Thymus (tissue), 11 donors: ENCODE results near the gene SPDEF. TPM values are rescaled to one million over a fixed set of nuclear protein-coding genes. Genes with fewer than 3 reads are reported as not detected.

Experiments used
- DNase-seq, 9 donors: peaks; one replicate each; pipeline ENCODE4 v3.0.0-alpha.2; 2013; ENCODE audit warnings: low spot score in 9 of 9, low read depth in 6 of 9, missing footprints in 1 of 9
- H3K27ac ChIP-seq, 2 donors: one replicate each; pipeline ENCODE4 v1.5.1; 2013; ENCODE audit warnings: control low read depth in 1 of 2, low read depth in 1 of 2, low read length in 1 of 2, mild to moderate bottlenecking in 1 of 2, moderate library complexity in 1 of 2
- H3K27me3 ChIP-seq, 2 donors: one replicate each; pipeline ENCODE4 v1.5.1; 2013; ENCODE audit warnings: low read length in 1 of 2; ENCODE audit not compliant: control insufficient read depth in 2 of 2, insufficient read depth in 1 of 2
- H3K36me3 ChIP-seq, 2 donors: one replicate each; pipeline ENCODE4 v1.5.1; 2013; ENCODE audit warnings: low read length in 1 of 2, mild to moderate bottlenecking in 1 of 2, moderate library complexity in 1 of 2; ENCODE audit not compliant: control insufficient read depth in 2 of 2, insufficient read depth in 2 of 2
- H3K4me1 ChIP-seq, 2 donors: one replicate each; pipeline ENCODE4 v1.5.1; 2013; ENCODE audit warnings: low read length in 2 of 2; ENCODE audit not compliant: control insufficient read depth in 2 of 2, insufficient read depth in 2 of 2
- H3K4me3 ChIP-seq, 2 donors: one replicate each; pipeline ENCODE4 v1.5.1; 2013; ENCODE audit warnings: low read length in 2 of 2, control low read depth in 1 of 2, mild to moderate bottlenecking in 1 of 2
- H3K9me3 ChIP-seq, 2 donors: one replicate each; pipeline ENCODE4 v1.5.1; 2013; ENCODE audit warnings: low read length in 1 of 2, mild to moderate bottlenecking in 1 of 2; ENCODE audit not compliant: control insufficient read depth in 2 of 2, insufficient read depth in 1 of 2
- WGBS: extraction: QIAGEN DNeasy Blood & Tissue Kit; methylation state at CpG from one replicate; pipeline ENCODE4 v1.1.7; 2013; 5-methylcytosine and 5-hydroxymethylcytosine counted together
- polyA plus RNA-seq: library from polyadenylated mRNA; stranded (reverse); fragments of 200-250 nt; gene quantifications from one replicate; pipeline ENCODE4 v1.2.3, GENCODE V29; 2013
- total RNA-seq: library from RNA; stranded (reverse); fragments of 120-200 nt; gene quantifications from one replicate; pipeline ENCODE4 v1.2.4, GENCODE V29; 2013
- donor health status: healthy.

SPDEF gene
- total and polyA plus RNA-seq, 2 donors, result 0.14 to 0.55 TPM

- DNase-seq, result no peak
- Histone ChIP-seq H3K27ac (no peak overlapping the region), H3K4me3 (no peak overlapping the region), H3K4me1 (no peaks in the 10 kb centered on the region), H3K36me3 (no peaks in the 10 kb centered on the region), H3K9me3 (no peaks in the 10 kb centered on the region), H3K27me3 (peaks cover 0 to 2% of the 10 kb centered on the region in 2 donors)
- WGBS, result 89% methylated on average over 5 of the region's 5 CpGs
These were observed 13.3 kb upstream of the SPDEF start for GRCh38 chr6:34569361-34569973.

GRCh38 chr6:34568341-34569201, 12.4 kb upstream of the SPDEF start:
- Histone ChIP-seq H3K9me3 (no peaks in the 10 kb centered on the region), H3K27ac (no peak overlapping the region), H3K27me3 (peaks cover 0 to 2% of the 10 kb centered on the region in 2 donors), H3K36me3 (no peaks in the 10 kb centered on the region), H3K4me3 (no peak overlapping the region), H3K4me1 (no peaks in the 10 kb centered on the region)
- DNase-seq, result no peak
- WGBS, result 82% methylated on average over 12 of the region's 12 CpGs

- H3K27me3 ChIP-seq, result peaks cover 0 to 2% of the 10 kb centered on the region in 2 donors
- H3K9me3 ChIP-seq, result no peaks in the 10 kb centered on the region
- WGBS, result 95% methylated on average over 14 of the region's 14 CpGs
These were observed 10.9 kb upstream of the SPDEF start for GRCh38 chr6:34566830-34567546.

GRCh38 chr6:34565722-34566137, 9.6 kb upstream of the SPDEF start:
- peaks cover 0 to 2% of the 10 kb centered on the region in 2 donors for H3K27me3 ChIP-seq
- no peaks in the 10 kb centered on the region for H3K36me3 ChIP-seq
- WGBS, result 83% methylated on average over 5 of the region's 5 CpGs
- H3K4me1 ChIP-seq, result no peaks in the 10 kb centered on the region
- no peak overlapping the region for H3K27ac ChIP-seq
- H3K4me3 ChIP-seq, result no peak overlapping the region
- no peak for DNase-seq
- H3K9me3 ChIP-seq, result no peaks in the 10 kb centered on the region

More at GRCh38 chr6:34566830-34567546, 10.9 kb upstream of the SPDEF start:
- no peak overlapping the region for H3K4me3 ChIP-seq
- no peaks in the 10 kb centered on the region for H3K4me1 ChIP-seq
- DNase-seq, result no peak
- H3K27ac ChIP-seq, result no peak overlapping the region
- H3K36me3 ChIP-seq, result no peaks in the 10 kb centered on the region

- Histone ChIP-seq H3K4me1 (no peaks in the 10 kb centered on the region), H3K4me3 (no peak overlapping the region), H3K27ac (no peak overlapping the region), H3K36me3 (no peaks in the 10 kb centered on the region), H3K27me3 (no peaks in the 10 kb centered on the region), H3K9me3 (no peaks in the 10 kb centered on the region)
- WGBS, result 97% methylated on average over 5 of the region's 5 CpGs
- no peak for DNase-seq
These were observed 8.1 kb upstream of the SPDEF start for GRCh38 chr6:34564181-34564580.

- 95% methylated on average over 7 of the region's 7 CpGs for WGBS
- Histone ChIP-seq H3K36me3 (no peaks in the 10 kb centered on the region), H3K4me1 (no peaks in the 10 kb centered on the region), H3K27ac (no peak overlapping the region), H3K27me3 (no peaks in the 10 kb centered on the region), H3K9me3 (peaks cover 0 to 4% of the 10 kb centered on the region in 2 donors), H3K4me3 (no peak overlapping the region)
- DNase-seq, result no peak
These were observed 7.4 kb upstream of the SPDEF start for GRCh38 chr6:34563513-34563870.

GRCh38 chr6:34562861-34563512, 6.9 kb upstream of the SPDEF start:
- Histone ChIP-seq H3K4me1 (no peaks in the 10 kb centered on the region), H3K9me3 (peaks cover 0 to 4% of the 10 kb centered on the region in 2 donors), H3K4me3 (no peak overlapping the region), H3K27ac (no peak overlapping the region), H3K36me3 (no peaks in the 10 kb centered on the region), H3K27me3 (no peaks in the 10 kb centered on the region)
- 93% methylated on average over 15 of the region's 15 CpGs for WGBS
- no peak for DNase-seq

GRCh38 chr6:34562350-34562749, 6.2 kb upstream of the SPDEF start:
- no peaks in the 10 kb centered on the region for H3K36me3 ChIP-seq
- peaks cover 0 to 4% of the 10 kb centered on the region in 2 donors for H3K9me3 ChIP-seq
- no peaks in the 10 kb centered on the region for H3K27me3 ChIP-seq
- H3K27ac ChIP-seq, result no peak overlapping the region
- no peak overlapping the region for H3K4me3 ChIP-seq
- WGBS, result 96% methylated on average over 10 of the region's 10 CpGs
- no peaks in the 10 kb centered on the region for H3K4me1 ChIP-seq
- no peak for DNase-seq

- WGBS, result 97% methylated on average over 2 of the region's 2 CpGs
- no peaks in the 10 kb centered on the region for H3K27me3 ChIP-seq
- no peaks in the 10 kb centered on the region for H3K4me1 ChIP-seq
- no peak overlapping the region for H3K4me3 ChIP-seq
- no peak for DNase-seq
- H3K27ac ChIP-seq, result no peak overlapping the region
- peaks cover 0 to 4% of the 10 kb centered on the region in 2 donors for H3K9me3 ChIP-seq
- H3K36me3 ChIP-seq, result no peaks in the 10 kb centered on the region
These were observed 5.0 kb upstream of the SPDEF start for GRCh38 chr6:34561227-34561530.
